Inflammatory macrophage (primary cell): ENCODE measurements around the gene PERCC1.
"Not testable (repeated sequence)": the region's sequence is repeated elsewhere in the genome, so short reads cannot be mapped to it uniquely, and the experiment has no call there.

Experiments used
- DNase-seq, 2 donors: peaks; one replicate each; pipeline ENCODE4 v3.0.0-alpha.2; 2020 to 2022

Gene PERCC1

GRCh38 chr16:1450218-1450617 is 19.3 kb downstream of the PERCC1 start:
- peak in 1 of 2 donors; percentile 14 for DNase-seq

- no peak for DNase-seq
These were observed 20.0 kb downstream of the PERCC1 start for GRCh38 chr16:1450841-1451240.

GRCh38 chr16:1451702-1452392 is 21.0 kb downstream of the PERCC1 start:
- no peak for DNase-seq

- DNase-seq = no peak
These were observed 21.7 kb downstream of the PERCC1 start for GRCh38 chr16:1452530-1452929.

- DNase-seq = no peak
These were observed 22.4 kb downstream of the PERCC1 start for GRCh38 chr16:1453316-1453715.

- no peak for DNase-seq
These were observed 23.7 kb downstream of the PERCC1 start for GRCh38 chr16:1454561-1454960.

GRCh38 chr16:1455190-1456171 is 24.6 kb downstream of the PERCC1 start:
- no peak for DNase-seq

GRCh38 chr16:1456951-1457350 is 26.1 kb downstream of the PERCC1 start:
- no peak for DNase-seq

GRCh38 chr16:1457489-1458245 is 26.8 kb downstream of the PERCC1 start:
- DNase-seq = no peak

GRCh38 chr16:1458336-1458976 is 27.6 kb downstream of the PERCC1 start:
- peak; percentile 65 to 91 for DNase-seq

- no peak for DNase-seq
These were observed 28.1 kb downstream of the PERCC1 start for GRCh38 chr16:1458977-1459341.

GRCh38 chr16:1459967-1460366 is 29.1 kb downstream of the PERCC1 start:
- no peak for DNase-seq

- DNase-seq = no peak
These were observed 29.8 kb downstream of the PERCC1 start for GRCh38 chr16:1460602-1461138.

- no peak for DNase-seq
These were observed 30.3 kb downstream of the PERCC1 start for GRCh38 chr16:1461146-1461545.

- DNase-seq = no peak
These were observed 33.5 kb downstream of the PERCC1 start for GRCh38 chr16:1464196-1464893.

GRCh38 chr16:1464894-1465566 is 34.2 kb downstream of the PERCC1 start:
- DNase-seq = no peak

- DNase-seq = no peak
These were observed 34.7 kb downstream of the PERCC1 start for GRCh38 chr16:1465567-1465915.

- no peak for DNase-seq
These were observed 35.2 kb downstream of the PERCC1 start for GRCh38 chr16:1466054-1466453.

GRCh38 chr16:1466968-1467521 is 36.2 kb downstream of the PERCC1 start:
- DNase-seq = peak in 1 of 2 donors; percentile 31

- peak; percentile 69 to 92 for DNase-seq
These were observed 37.5 kb downstream of the PERCC1 start for GRCh38 chr16:1468426-1468810.

GRCh38 chr16:1469141-1469540 is 38.3 kb downstream of the PERCC1 start:
- not testable (repeated sequence) for DNase-seq
